Activated CD4-positive, alpha-beta T cell treated with anti-CD3 and anti-CD28 coated beads, Interleukin-2, amount 50 U/mL, for 24 hours (primary cell): ENCODE measurements around the gene PPP1R1B.

Experiments used
- DNase-seq, 2 donors: peaks; one replicate each; pipeline ENCODE4 v3.0.0-alpha.2; 2020; ENCODE audit warnings: low read depth in 1 of 2, low spot score in 1 of 2

The PPP1R1B gene

DNA sequence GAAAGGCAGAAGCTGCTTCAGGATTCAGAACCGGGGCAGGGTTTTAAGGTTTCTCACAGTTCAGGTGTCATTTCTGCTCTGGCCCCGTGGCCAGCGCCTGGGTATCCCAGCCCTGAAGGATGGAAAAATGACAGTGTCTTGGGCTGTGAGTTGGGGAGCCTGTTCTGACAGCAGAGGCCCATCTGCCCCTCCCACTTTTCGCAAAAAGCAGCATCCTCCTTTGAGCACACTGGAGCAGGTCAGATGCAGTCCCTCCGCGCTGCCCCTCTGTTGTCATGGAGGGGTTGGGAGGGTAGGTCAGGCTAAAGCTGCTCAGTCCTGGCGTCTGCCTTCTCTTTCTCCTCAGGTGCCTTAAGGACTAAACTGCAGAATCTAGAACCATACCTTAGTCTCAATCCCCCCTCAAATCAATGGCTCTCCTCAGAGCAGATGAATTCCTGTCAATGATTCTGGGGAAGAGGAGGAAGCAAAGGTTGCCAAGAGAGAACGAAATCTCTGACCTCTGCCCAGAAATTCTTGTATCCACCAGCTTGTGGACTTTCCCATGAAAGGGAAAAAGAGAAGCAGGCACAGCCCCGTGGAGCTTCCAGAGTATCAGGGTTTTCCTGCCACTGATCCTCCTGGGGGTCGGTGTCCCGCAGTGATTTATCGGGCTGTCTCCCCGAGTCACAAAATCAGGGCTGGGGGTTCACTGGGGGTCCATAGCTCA lies 26.3 kb upstream of the PPP1R1B start:
- DNase-seq: no peak

DNA sequence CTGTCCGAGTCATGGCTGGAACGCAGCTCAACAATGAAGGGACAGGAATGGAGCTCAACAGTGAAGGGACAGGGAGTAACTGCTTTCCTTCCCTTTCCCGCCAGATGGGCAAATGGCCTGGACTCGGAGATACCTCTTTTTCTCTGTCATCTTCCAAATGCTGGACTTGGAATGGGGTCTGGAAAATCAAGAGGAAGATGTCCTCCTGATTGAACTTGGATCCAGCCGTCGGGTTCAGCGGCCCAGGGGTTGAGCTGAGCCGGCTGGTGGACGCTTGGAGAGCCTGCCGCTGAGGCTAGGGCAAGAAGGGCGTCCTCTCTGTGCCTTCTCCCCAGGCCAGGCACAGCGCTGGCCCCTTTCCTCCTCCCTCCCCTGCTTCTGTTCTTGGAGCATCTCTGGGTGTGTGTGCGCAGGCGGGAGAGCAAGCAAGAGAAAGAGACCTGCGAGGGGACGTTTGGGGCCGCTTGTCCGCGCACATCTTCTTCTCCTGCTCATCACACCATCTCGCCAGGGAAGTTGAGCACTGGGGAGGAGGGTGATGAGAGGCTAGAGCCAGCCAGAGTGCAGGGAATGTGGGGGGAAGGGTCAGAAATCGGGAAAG lies 25.7 kb upstream of the PPP1R1B start:
- DNase-seq: no peak

DNA sequence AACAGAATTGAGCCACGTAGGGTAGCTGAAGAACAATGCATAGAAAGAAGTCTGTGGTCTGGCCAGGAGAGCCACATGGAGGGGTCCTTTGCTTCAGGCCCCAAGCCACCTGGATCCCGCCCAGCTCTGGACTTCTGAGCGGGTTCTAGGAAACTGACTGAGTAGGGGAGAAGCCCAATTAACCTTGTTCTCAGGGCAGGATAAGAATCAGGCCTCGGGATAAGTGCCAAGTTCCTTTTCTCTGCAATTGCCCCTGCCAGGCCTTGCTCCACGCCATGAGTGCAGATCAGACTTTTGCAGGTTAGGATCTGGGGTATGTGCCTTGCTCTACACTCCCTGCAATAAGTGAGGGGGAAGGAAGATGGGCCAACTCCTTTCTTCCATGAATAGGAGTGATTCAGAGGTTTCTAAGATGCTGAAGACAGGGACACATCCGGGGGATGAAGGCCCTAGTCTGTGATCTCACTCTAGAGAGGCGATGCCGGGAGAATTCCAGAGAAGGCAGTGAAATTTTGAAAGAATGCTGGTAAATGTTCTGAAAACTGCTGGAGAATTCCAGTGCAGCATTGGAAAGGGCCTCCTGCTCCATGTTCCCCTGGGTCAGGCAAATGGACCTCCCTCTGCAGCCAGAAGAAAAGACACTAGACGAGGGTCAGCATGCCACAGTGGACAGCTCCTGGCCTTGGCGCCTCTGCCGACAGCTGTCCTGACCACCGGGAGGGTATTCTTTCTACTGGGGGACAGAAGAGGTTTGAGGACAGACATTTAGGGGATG lies 24.8 kb upstream of the PPP1R1B start:
- DNase-seq: no peak

DNA sequence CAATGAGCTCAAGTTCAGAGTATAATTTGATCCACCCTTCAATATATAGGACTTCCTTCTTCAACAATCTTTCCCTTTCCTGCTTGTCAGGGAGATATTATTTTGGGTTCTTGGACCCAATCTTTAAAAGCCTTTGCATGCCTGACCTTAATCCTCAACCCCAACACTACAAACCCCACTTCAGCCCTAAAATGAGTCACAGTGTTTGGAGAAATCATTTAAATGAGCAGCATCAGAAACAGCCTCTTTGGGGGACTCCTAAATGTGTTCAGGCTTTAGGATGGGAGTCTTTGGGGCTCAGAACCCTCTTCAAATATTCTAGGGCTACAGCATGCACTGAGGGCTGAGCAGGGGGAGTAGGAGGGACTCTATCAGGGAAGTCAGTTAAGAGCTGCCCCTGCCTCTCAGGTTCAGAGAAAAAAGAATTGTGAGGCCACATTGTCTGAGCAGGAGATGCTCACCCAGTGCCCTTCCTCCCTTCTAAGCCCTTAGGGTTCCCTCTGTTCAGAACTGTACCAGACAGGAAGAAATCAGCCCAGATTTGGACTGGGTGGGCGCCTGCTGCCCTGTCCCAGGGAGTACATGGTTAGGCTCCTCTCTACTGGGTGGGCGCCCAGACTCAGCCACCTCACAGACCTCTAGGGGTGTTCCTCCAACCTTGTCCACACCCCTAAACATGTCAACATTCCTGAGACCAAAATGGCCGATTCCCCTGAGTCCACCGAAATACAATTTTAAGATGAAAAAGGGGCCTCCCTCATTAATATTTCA lies 24.0 kb upstream of the PPP1R1B start:
- DNase-seq: no peak

GRCh38 chr17:39603304-39604016 lies 23.3 kb upstream of the PPP1R1B start:
- no peak for DNase-seq

- DNase-seq: no peak
These were observed 21.8 kb upstream of the PPP1R1B start for GRCh38 chr17:39604911-39605491.

- DNase-seq: no peak
These were observed 21.0 kb upstream of the PPP1R1B start for GRCh38 chr17:39605492-39606433.

GRCh38 chr17:39606434-39607056 lies 20.2 kb upstream of the PPP1R1B start:
- no peak for DNase-seq

DNA sequence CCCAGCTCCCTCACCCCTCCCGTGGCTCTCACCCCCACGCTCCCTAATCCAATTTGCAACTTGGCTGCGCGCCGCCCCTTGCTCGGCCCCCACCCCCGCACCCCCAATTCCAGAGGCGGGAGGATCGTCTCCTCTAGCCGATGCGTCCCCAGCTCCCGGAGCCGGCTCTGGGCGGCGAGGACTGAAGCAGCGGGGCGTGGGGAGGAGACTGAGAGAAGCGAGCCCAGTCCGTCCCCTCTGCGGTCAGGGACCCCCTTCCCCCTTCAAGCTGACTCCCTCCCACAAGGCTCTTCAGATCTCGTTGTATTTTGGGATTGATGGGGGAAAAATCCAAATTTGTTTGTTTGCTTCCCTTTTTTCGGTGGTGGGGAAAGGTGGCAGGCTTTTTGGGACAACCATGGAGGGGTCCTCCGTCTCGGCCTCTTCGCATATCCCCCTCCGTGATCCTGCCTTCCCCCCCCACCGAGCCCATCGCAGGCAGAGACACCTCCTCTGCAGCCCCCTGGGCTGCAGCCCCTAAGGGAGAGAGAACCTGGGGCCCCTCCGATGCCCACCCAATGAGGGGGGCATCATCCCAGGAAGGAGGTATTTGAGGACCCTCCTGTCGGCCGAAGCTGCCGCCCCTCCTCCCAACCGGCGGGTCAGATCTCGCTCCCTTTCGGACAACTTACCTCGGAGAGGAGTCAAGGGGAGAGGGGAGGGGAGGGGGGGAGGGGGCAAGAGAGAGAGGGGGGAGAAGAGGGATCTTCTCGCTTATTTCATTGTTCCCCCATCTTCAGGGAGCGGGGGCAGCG lies 19.5 kb upstream of the PPP1R1B start:
- DNase-seq: no peak

GRCh38 chr17:39607851-39608130 lies 19.0 kb upstream of the PPP1R1B start, which contains the start of gene NEUROD2:
NEUROD2 (minus strand) TSS chr17:39607920; CDS start chr17:39606599, 1,321 bp downstream.
- DNase-seq: no peak

GRCh38 chr17:39608142-39608981 lies 18.4 kb upstream of the PPP1R1B start:
- no peak for DNase-seq

DNA sequence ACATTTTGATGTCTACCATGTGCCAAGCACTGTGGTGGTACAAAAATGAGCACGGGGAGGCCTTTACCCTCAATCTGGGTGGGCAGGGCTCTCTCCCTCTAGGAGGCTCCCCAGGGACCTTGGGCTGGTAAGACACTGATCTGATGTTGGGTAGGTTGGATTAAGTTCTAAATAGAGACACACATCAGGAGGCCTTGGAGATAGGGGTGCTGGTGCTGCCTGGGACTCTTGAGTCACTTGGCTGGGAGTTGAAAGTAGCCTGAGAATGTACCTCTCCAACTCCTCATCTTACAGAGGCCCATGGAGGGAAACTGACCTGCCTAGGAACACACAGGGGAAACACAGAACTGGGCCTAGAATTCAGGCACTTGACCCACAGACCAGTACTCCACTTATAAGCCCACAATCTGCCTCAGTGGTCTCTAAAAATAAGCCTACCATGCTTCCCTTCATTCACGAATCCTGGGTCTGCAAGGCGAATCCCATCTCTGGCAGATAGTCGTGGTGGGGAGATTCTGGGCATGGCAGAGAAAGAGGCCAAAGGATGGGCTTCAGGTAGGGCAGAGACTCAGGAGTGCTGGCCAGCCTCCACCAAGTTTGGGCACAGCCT lies 17.2 kb upstream of the PPP1R1B start:
- no peak for DNase-seq

DNA sequence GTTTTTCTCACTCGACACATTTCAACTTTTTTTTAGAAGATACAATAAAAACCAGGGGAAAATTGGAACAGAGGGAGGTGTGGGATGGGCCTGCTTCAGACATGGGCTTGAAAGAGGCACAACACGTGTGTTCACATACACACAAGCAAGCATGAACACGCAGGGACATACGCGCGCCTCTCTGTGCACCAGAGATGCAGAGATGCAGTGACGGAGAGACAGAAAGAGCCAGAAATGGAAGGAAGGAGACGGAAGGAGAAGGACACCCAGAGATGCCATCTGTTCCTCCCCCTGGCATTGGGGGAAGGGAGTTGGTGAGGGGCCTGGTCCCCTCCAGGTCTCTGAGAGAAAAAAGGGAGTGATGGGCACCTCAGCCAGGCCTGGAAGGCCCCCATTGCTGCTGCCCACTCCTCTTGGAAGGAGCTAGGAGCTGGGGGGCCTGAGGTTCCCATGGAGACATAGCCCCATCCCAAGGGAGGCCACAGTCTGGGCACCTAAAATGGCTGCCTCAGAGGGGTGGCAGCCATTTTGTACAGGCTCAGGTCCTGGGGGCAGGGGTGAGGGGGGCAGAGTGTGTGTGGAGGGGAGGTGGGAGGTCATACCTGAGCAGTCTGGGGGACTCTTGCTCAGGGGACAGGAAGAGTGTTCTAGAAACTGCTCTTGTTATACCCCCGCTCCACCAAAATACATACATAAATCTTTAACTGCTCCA lies 15.2 kb upstream of the PPP1R1B start:
- DNase-seq: no peak

DNA sequence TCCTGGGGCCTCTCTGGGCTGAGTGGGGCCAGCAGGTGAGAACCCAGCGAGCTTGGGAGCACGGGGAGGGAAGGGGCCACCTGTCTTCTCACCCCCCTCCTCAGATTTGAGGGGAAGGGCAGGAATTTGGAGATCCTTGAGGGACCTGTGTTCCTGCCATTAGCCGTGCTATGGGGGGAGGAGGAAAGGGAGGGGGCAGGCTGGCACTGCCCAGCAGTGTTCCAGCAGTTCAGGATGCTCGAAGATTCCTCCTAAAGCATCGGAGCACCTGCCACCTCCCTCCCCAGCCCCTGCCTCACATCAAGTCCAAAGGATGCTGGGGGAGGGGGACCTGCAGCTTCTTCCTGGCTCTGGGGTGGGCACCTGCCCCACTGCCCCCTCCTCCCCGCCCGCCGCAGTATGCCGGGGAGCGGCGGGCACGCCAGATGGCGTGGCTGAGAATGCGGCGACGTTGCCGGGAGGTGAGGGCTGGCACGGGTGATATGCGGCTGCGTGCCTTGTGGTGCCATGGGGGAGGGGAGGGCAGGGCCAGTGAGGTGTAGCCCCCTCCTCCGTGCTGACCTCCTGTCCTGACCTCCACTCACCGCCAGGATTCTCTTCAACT lies 14.4 kb upstream of the PPP1R1B start:
- DNase-seq: no peak

- DNase-seq: no peak
These were observed 13.8 kb upstream of the PPP1R1B start for GRCh38 chr17:39612935-39613464.
